GM19025 (cell line): Measurements from ENCODE around the gene GYS1.
A peak's percentile ranks its signal among the peaks of the same experiment; 100 is the strongest.

Experiments
- ATAC-seq: cut with Tn5 transposase; IDR thresholded peaks from one replicate; pipeline ENCODE4 v1.9.1; 2021; ENCODE audit warnings: mild to moderate bottlenecking, low read depth, moderate library complexity; ENCODE audit not compliant: unreplicated experiment

Gene GYS1

GRCh38 chr19:48965806-48966540 lies 27.1 kb downstream of the GYS1 start:
- peak; percentile 12 for ATAC-seq

- ATAC-seq, result peak; percentile 48
These were observed 27.9 kb downstream of the GYS1 start, which contains the start of gene FTL for GRCh38 chr19:48965040-48965805. FTL (plus strand) TSS chr19:48965309; CDS start chr19:48965508, 199 bp downstream.

DNA sequence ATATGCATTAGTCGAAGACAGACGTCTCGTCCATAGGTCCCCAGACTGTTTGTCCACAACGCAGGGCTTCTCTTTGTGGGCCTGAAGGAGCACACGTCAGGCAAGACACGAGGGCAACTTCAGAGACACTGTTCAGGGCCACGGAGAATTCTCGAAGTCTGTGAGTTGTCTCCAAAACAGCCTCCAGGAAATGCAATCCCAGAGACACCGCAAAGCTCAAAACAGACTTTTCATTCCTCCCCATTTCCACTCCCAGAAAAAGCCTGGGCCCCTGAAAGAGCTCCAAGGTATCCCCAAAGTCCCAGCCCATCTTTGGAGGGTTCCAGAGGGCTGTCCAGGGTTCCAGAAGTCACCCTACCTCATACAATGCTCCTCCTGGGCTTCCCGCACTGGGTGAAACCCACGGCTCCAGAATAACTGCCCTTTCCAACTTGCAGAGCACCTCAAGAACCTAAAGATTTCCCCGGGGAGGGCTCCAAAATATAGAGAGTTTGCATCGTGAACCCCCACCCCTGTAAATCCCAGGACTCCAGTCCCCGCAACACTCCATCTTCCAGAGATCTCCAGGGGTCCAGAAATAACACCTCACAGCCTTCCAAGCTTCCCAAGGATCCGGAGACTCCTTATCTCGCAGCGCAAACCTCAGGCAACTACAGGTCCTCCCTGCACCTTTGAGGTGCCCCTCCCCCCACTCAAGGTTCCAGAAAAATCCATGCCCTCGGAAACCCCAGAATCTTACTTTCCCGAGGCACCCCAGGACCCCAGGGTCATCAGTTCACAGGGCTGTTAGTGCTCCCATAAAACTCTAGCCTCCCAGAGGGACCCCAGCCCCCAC lies 28.7 kb downstream of the GYS1 start:
- ATAC-seq, result no peak

DNA sequence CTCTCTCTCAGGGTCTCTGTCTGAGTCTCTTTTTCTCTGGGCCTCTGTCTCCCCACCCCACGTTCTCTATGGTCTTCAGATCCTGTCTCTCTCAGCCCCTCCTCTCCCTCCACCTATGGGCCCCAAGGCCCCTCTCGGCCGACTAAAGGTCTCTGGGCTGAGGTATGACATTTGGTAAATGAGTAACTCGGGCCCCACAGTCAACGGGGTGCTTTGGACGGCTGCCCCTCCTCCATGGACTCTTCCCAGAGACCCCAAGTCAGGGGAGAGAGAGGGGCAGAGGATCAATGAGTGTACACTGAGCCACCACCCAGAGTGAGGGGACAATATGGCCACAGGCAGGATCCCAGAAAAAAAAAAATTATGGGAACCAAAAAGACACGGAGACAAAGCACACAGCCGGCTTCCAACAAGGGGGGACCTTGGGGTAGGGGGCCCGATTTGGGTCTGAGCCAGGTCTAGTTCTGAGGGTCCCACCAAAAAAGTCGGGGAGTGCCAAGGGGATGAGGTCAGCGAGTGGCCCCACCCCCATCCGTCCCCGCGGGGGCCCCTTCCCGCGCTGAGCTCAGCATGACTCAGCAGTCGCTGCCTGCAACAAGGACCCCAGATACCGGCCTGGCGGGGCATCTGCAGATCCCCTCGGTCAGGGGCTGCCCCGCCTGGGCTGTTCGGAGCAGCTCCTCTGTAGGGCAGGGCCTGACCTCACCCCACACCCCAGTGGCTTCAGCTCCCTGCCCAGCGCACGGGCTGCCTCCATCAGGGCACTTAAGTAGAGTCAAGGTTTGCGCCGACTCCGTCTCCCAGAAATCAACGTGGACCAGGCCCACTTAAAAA lies 29.5 kb downstream of the GYS1 start:
- ATAC-seq, result no peak

GRCh38 chr19:48962849-48963165 lies 30.3 kb downstream of the GYS1 start:
- no peak for ATAC-seq

DNA sequence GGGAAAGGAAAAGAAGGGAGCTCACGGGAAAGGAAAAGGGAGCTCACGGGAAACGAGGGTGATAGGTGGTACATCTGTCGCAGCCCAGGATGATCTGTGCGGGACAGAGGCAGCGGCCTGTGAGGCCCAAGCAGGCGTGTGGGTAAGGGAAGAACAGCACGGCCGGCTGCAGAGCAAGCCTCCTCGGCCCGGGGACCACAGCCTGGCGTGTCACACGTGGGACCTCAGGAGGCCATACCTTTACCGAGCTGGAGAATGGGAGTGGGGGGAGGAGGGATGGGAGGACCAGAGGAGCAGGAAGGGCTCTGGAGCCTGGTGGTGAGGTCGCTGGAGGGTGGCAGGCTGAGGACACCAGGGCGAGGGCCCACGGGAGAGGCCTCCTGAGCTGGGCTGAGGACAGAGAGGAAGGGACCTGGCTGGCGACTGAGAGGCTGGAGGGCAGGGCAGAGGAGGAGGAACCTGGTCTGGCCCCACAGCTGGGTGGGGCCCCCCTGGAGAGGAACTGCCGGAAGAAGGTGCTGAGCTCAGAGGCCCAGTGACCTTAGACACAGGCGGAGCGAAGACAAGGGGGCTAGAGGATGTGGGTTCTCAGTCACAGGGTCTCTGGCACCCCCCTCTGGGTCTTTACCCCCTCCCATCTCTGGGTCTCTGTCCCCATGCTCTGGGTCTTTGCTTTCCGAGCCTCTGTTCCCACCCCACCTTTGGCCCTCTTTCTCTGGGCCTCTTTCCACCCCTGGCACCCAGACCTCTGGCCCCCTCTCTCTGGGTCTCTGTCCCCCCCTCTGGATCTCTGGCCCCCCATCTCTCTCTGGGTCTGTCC lies 30.9 kb downstream of the GYS1 start:
- no peak for ATAC-seq

DNA sequence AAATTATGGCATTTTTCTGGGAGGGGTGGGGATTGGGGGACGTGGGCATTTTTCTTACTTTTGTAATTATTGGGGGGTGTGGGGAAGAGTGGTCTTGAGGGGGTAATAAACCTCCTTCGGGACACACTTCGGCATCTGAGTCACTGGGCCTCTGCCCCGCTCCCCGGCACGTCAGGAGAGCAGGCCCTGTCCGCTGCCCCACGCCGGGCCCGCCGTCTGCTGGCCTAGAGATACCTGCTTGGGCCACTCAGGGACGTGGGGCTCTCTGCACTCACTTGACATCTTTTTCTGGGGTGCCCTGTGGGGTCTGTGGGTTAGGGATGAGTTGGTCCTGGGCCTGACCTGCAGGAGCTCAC lies 31.5 kb downstream of the GYS1 start:
- no peak for ATAC-seq

DNA sequence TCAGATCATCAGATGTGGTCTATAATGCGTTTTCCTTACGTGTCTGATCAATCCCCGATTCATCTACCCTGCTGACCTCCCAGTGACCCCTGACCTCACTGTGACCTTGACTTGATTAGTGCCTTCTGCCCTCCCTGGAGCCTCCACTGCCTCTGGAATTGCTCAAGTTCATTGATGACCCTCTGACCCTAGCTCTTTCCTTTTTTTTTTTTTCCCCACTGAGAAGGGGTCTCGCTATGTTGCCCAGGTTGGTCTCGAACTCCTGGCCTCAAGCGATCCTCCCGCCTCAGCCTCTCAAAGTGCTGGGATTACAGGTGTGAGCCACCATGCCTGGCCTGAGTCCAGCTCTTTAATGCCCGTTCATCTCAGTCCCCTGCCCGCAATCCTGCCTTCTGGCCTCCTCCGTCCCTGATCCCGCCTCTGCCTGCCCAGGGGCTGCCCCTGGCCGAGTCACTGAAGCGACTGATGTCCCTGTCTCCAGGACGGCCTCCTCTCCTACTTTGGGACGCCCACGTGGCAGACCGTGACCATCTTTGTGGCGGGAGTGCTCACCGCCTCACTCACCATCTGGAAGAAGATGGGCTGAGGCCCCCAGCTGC lies 32.0 kb downstream of the GYS1 start:
- no peak for ATAC-seq

- no peak for ATAC-seq
These were observed 33.5 kb downstream of the GYS1 start for GRCh38 chr19:48959341-48960239.

DNA sequence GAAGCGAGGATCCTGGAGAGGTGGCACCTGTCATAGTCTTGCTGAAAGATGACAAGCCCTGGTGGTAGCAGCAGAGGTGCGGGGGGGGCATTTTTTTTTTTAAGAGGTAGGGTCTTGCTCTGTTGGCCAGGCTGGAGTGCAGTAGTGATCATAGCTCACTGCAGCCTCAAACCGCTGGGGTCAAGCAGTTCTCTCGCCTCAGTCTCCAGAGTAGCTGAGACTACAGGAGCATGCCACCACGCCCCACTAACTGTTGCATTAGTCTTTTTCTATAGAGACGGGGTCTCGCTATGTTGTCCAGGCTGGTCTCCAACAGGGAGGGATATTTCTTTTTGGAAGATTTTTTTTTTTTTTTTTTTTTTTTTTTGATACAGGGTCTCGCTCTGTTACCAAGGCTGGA lies 35.1 kb downstream of the GYS1 start:
- no peak for ATAC-seq

- ATAC-seq, result no peak
These were observed 37.7 kb downstream of the GYS1 start for GRCh38 chr19:48955308-48955958.

DNA sequence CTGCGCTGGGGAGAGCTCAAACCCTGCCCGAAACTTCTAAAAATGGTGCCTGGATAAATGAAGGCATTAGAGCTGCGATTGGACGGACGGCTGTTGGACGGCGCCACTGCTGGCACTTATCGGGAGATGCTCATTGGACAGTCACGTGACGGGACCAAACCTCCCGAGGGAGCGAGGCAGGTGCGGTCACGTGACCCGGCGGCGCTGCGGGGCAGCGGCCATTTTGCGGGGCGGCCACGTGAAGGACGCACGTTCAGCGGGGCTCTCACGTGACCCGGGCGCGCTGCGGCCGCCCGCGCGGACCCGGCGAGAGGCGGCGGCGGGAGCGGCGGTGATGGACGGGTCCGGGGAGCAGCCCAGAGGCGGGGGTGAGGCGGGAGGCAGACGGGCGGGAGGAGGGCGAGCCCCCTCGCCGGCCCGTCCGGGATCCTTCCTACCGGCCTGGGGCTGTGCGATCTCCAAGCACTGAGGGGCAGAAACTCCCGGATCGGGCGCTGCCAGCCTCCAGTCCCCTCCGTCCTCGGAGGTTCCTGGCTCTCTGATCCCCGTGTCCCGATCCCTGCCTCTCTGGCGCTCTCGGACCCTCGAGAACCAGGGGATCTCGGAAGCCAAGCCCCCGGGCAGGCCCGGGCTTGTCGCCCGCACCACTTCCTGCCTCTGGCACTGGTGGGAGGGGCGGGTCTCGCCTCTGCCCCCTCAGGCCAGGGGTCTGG lies 38.4 kb downstream of the GYS1 start, which contains the start of gene BAX:
BAX (plus strand) TSS at position 281 of the 713 bp plus-strand sequence; CDS start at position 335, 54 bp downstream.
- ATAC-seq, result peak; percentile 90

DNA sequence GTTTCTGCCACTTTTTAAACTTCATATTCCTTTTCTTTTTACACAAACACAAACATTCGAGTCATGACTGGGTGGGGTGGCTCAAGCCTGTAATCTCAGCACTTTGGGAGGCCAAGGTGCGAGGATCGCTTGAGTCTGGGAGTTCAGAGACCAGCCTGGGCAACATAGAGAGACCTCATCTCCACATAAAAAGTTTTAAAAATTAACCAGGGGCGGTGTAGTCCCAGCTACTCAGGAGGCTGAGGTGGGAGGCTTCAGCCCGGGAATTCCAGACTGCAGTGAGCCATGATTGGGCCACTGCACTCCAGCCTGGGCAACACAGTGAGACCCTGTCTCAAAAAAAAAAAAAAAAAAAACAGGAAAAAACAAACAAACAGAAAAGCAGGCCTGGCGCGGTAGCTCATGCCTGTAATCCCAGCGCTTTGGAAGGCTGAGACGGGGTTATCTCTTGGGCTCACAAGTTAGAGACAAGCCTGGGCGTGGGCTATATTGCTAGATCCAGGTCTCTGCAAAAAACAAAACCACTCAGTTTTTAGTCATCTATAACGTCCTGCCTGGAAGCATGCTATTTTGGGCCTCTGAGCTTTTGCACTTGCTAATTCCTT lies 39.0 kb downstream of the GYS1 start:
- no peak for ATAC-seq

DNA sequence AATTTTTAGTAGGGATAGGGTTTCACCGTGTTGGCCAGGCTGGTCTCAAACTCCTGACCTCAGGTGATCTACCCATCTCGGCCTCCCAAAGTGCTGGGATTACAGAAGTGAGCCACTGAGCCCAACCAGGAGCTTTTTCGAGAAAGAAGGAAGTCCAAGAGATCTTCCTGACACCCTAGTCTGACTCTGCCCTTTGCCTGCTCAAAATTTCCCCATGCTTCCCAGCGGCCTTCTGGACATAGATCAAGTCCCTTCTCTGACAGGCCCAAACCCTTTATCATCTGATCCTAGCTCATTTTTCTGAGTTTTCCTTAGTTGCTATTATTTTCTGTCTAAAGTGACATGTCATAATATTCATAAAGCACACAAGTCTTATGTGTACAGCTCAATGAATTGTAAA lies 40.0 kb downstream of the GYS1 start:
- no peak for ATAC-seq

- no peak for ATAC-seq
These were observed 42.1 kb downstream of the GYS1 start for GRCh38 chr19:48950830-48951519.

DNA sequence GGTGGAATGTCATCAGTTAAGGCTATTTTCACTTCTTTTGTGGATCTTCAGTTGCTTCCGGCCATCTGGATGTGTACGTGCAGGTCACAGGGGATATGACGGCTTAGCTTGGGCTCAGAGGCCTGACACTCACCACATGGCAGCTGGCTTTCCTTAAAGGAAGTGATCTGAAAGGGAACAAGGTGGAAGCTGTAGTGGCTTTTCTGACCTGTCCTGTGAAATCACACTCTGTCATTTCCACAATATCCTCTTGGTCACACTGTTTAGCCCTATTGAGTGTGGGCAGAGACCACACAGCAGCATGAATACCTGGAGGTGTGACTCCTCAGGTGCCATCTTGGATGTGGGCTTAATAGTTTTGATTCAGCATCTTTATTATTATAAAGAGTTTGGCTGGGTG lies 43.0 kb downstream of the GYS1 start:
- no peak for ATAC-seq
